ENCODE data around the gene SUPT3H. TPM values are rescaled to one million over a fixed set of nuclear protein-coding genes. Genes with fewer than 3 reads are reported as not detected.

Gene SUPT3H
- total and polyA plus RNA-seq, 2 donors (not counting 1 experiment from before 2014, with no cell fraction given): 5.5 to 12.4 TPM

- Mint-ChIP-seq H3K27ac (no peak overlapping the region), H3K4me1 (no peaks in the 10 kb centered on the region), H3K9me3 (ENCODE audit: insufficient read depth) (no peaks in the 10 kb centered on the region), H3K4me3 (no peak overlapping the region), H3K27me3 (no peaks in the 10 kb centered on the region)
- Histone ChIP-seq H3K27me3 (replicated peaks in 1 of 4; ENCODE audit: control extremely low read depth in 1 of 4, control insufficient read depth in 3 of 4, insufficient read depth in 4 of 4, low read length in 3 of 4) (no peaks in the 10 kb centered on the region), H4K20me1 (ENCODE audit: control insufficient read depth, insufficient read depth, low read length, poor library complexity, severe bottlenecking) (no peaks in the 10 kb centered on the region), H3K4me3 (ENCODE audit: control extremely low read depth in 1 of 5, extremely low read depth in 1 of 5, insufficient read depth in 1 of 5, low read depth in 2 of 5, low read length in 4 of 5) (no peak overlapping the region), H3K27ac (ENCODE audit: low read length in 2 of 2) (no peak overlapping the region), H2AFZ (ENCODE audit: insufficient read depth, low read depth, low read length, poor library complexity, severe bottlenecking) (no peak overlapping the region), H3K4me1 (ENCODE audit: control insufficient read depth in 2 of 2, insufficient read depth in 2 of 2, low read length in 2 of 2) (no peaks in the 10 kb centered on the region), H3K9ac (ENCODE audit: low read length) (no peak overlapping the region), H3K36me3 (replicated peaks in 1 of 2; ENCODE audit: control extremely low read depth in 1 of 2, control insufficient read depth in 1 of 2, extremely low read depth in 1 of 2, insufficient read depth in 2 of 2, low read length in 1 of 2) (no peaks in the 10 kb centered on the region), H3K9me3 (ENCODE audit: control extremely low read depth in 1 of 3, control insufficient read depth in 2 of 3, insufficient read depth in 1 of 3, low read length in 2 of 3) (no peaks in the 10 kb centered on the region), H3K4me2 (replicated peaks; ENCODE audit: low read depth, low read length, poor library complexity, severe bottlenecking) (no peak overlapping the region), H3K79me2 (ENCODE audit: control insufficient read depth, insufficient read depth, low read length) (no peaks in the 10 kb centered on the region)
- CTCF ChIA-PET: no interaction called here
- no peak for DNase-seq
- ATAC-seq (ENCODE audit: low read depth): no peak
- intact Hi-C loops (cut with micrococcal nuclease): no loop called here
- POLR2A ChIA-PET: no interaction called here
- TF ChIP-seq, protein P1, sequence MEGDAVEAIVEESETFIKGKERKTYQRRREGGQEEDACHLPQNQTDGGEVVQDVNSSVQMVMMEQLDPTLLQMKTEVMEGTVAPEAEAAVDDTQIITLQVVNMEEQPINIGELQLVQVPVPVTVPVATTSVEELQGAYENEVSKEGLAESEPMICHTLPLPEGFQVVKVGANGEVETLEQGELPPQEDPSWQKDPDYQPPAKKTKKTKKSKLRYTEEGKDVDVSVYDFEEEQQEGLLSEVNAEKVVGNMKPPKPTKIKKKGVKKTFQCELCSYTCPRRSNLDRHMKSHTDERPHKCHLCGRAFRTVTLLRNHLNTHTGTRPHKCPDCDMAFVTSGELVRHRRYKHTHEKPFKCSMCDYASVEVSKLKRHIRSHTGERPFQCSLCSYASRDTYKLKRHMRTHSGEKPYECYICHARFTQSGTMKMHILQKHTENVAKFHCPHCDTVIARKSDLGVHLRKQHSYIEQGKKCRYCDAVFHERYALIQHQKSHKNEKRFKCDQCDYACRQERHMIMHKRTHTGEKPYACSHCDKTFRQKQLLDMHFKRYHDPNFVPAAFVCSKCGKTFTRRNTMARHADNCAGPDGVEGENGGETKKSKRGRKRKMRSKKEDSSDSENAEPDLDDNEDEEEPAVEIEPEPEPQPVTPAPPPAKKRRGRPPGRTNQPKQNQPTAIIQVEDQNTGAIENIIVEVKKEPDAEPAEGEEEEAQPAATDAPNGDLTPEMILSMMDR (IDR thresholded peaks at IDR 0.05): no peak
- TF ChIP-seq EZH2 (IDR thresholded peaks at IDR 0.05; ENCODE audit: borderline replicate concordance, insufficient read depth, low read depth, low read length, poor library complexity, severe bottlenecking): no peak
Observed at GRCh38 chr6:44811456-44811855, 566.3 kb downstream of the SUPT3H start.

DNA sequence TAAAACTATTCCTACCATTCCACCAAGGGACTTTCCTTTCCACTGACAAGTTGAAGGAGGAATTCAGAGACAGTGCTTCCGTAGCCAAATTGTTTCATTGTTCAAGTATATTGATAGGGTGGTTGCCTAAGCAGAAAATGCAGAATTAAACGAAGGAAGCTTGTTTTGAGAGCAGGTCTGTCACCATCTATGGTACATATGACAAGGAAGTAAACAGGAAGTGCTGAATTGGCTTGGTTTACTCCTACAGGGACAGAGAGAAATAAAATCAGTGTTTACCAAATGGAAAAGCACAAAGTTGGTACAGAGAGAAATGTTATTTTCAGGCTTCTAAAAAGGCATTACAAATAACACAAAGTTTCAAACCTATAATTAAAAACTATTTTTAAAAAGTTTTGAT is 568.5 kb downstream of the SUPT3H start:
- H3K4me2 ChIP-seq (replicated peaks; ENCODE audit: low read depth, low read length, poor library complexity, severe bottlenecking): no peak overlapping the region
- no peaks in the 10 kb centered on the region for H3K9me3 Mint-ChIP-seq (ENCODE audit: insufficient read depth)
- 67% methylated on average over 2 of the region's 2 CpGs for WGBS (ENCODE audit: insufficient coverage)
- H3K27ac ChIP-seq (ENCODE audit: low read length in 2 of 2): no peak overlapping the region
- H3K4me1 Mint-ChIP-seq: no peaks in the 10 kb centered on the region
- no peaks in the 10 kb centered on the region for H3K27me3 ChIP-seq (replicated peaks in 1 of 4; ENCODE audit: control extremely low read depth in 1 of 4, control insufficient read depth in 3 of 4, insufficient read depth in 4 of 4, low read length in 3 of 4)
- intact Hi-C loops (cut with micrococcal nuclease): no loop called here
- no peak overlapping the region for H2AFZ ChIP-seq (ENCODE audit: insufficient read depth, low read depth, low read length, poor library complexity, severe bottlenecking)
- DNase-seq: no peak
- no peak overlapping the region for H3K27ac Mint-ChIP-seq
- no peaks in the 10 kb centered on the region for H3K79me2 ChIP-seq (ENCODE audit: control insufficient read depth, insufficient read depth, low read length)
- no peak for ATAC-seq (ENCODE audit: low read depth)
- H3K4me3 ChIP-seq (ENCODE audit: control extremely low read depth in 1 of 5, extremely low read depth in 1 of 5, insufficient read depth in 1 of 5, low read depth in 2 of 5, low read length in 4 of 5): no peak overlapping the region
- H3K36me3 ChIP-seq (replicated peaks in 1 of 2; ENCODE audit: control extremely low read depth in 1 of 2, control insufficient read depth in 1 of 2, extremely low read depth in 1 of 2, insufficient read depth in 2 of 2, low read length in 1 of 2): no peaks in the 10 kb centered on the region
- POLR2A ChIA-PET: no interaction called here
- H3K9me3 ChIP-seq (ENCODE audit: control extremely low read depth in 1 of 3, control insufficient read depth in 2 of 3, insufficient read depth in 1 of 3, low read length in 2 of 3): no peaks in the 10 kb centered on the region
- TF ChIP-seq, protein P1 (IDR thresholded peaks at IDR 0.05): no peak
- TF ChIP-seq EZH2 (IDR thresholded peaks at IDR 0.05; ENCODE audit: borderline replicate concordance, insufficient read depth, low read depth, low read length, poor library complexity, severe bottlenecking): no peak
- no peaks in the 10 kb centered on the region for H4K20me1 ChIP-seq (ENCODE audit: control insufficient read depth, insufficient read depth, low read length, poor library complexity, severe bottlenecking)
- H3K4me3 Mint-ChIP-seq: no peak overlapping the region
- H3K4me1 ChIP-seq (ENCODE audit: control insufficient read depth in 2 of 2, insufficient read depth in 2 of 2, low read length in 2 of 2): no peaks in the 10 kb centered on the region
- no peak overlapping the region for H3K9ac ChIP-seq (ENCODE audit: low read length)
- no peaks in the 10 kb centered on the region for H3K27me3 Mint-ChIP-seq
- CTCF ChIA-PET: no interaction called here

Data from B cell (primary cell).